Hypothalamus (tissue), 51 donors: ENCODE measurements around the gene LAMA4.

Source experiments
- DNase-seq, 51 donors: peaks; one replicate each; lab custom pipeline; 2025; lab: John Stamatoyannopoulos, UW

The LAMA4 gene

GRCh38 chr6:112160745-112161144, 93.6 kb downstream of the LAMA4 start:
- DNase-seq, result no peak

DNA sequence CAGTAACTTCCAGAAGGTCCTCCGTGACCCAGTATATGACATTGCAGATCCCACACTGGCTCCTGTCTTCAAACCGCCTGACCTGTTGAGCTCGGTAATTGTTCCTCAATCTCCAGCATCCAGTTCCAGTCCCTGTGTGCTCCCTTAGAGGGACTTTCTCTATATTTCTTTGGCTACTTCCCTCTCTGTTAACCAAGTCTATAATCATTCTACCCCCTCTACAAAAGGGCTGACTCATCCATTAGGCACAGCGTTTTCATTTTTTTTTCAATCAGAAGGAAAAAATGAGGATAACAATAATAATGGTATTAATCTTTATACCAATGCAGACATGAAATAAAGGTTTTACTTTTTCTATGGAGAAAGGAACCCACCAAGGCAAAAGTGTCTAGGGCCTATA, 97.7 kb downstream of the LAMA4 start:
- no peak for DNase-seq

GRCh38 chr6:112155886-112156285, 98.5 kb downstream of the LAMA4 start:
- no peak for DNase-seq

GRCh38 chr6:112154711-112155110, 99.7 kb downstream of the LAMA4 start:
- DNase-seq, result no peak

GRCh38 chr6:112153926-112154607, 100.3 kb downstream of the LAMA4 start:
- DNase-seq, result no peak

DNA sequence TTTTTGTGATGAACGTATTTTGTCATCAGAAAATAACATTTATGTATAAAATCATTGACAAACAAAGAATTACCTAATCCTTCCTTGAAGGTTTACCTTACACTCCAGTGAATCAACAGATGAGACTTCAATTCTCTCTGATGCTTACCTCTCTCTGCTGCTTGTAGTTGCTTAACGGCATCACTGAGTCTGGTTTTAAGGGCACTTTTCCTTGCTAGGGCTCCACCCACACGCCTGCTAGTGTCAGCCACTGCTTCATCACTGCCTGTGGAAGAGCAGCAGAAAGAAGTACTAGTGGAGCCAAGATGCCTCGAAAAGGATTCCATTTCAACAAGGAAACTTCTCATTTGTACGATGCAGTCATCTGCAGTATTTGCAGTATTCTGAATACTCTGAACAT, 104.0 kb downstream of the LAMA4 start:
- peak in 1 of 51 donors; percentile 11 for DNase-seq

GRCh38 chr6:112149719-112150263, 104.6 kb downstream of the LAMA4 start:
- DNase-seq, result no peak

GRCh38 chr6:112149236-112149635, 105.1 kb downstream of the LAMA4 start:
- no peak for DNase-seq

DNA sequence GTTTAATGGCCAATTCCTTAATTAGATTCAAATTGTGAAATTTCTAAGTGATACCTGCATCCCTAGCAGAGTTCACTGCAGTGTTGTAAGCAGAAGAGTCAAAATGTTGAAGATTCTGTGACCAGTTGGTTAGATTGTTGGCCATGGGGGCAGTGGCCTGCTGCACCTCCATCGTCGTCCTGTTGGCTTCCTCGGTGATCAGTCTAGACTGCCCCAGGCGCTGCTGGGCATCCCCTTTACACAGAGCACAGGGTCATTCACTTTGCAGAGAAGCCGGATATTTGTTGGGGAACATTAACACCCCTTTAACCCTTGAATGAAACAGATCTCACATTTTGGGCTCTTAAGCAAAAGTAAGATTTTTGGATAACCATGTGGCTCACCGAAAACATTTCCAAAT, 106.3 kb downstream of the LAMA4 start:
- DNase-seq, result no peak

DNA sequence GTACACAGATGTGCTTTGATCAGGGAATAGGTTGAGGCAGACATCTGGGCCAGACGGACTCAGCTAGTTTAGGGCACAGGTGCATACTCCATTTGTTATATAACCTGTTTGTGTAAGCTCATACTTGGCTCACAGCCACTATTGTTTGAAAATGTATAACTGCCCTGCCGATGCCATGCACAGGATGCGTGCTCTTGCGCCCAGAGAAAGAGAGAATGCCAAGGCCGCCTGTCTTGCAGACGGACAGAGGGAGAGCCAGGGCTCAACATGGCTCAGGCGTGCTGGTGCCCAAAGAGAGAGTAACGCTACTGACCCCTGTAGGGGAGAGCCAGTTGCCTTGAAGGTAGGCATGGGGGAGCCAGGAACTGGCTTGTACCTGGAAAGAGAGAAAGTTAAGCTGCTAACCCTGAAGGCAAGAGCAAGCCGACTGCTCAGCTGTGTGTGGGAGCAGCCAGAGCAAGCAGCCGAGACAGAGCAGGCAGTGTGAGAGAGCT, 109.2 kb downstream of the LAMA4 start:
- no peak for DNase-seq

DNA sequence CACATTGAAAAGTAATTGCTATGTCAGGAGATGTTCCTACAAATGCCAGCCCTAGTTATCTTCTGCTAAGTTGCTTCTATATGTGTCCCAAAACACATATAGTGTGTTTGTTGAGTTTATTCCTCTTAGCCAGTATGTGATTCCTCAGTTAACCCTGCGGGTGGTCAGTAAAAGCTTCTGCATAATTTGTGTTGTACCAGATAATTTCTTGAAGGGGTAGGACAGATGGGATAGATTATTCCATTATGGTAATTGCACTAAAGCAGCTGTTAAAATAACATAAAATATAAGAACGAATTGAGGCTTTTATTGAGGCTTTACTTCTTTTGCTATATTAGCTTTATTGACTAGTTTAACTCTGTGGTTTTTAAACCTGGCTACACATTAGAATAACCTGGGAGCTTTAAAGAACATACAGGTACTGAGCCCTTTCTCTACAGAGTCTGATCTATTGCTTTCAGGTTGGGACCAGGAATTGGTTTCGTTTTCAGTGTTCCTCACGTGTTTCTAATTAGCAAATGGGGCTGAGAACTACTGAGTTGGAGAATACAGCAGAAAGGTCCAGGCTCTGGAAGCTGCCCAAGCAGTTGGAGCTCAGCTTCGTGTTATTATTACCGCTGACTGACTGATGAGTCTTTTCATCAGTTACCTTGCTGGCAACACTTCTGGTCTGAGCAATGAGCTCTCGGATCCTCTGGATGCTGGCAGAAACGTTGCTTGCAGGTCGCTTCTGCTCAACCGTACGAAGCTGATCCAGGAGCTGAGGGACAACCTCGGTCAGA, 110.0 kb downstream of the LAMA4 start:
- no peak for DNase-seq

- no peak for DNase-seq
Observed at GRCh38 chr6:112141707-112142106, 112.7 kb downstream of the LAMA4 start.

- no peak for DNase-seq
Observed at GRCh38 chr6:112139052-112139451, 115.3 kb downstream of the LAMA4 start.

DNA sequence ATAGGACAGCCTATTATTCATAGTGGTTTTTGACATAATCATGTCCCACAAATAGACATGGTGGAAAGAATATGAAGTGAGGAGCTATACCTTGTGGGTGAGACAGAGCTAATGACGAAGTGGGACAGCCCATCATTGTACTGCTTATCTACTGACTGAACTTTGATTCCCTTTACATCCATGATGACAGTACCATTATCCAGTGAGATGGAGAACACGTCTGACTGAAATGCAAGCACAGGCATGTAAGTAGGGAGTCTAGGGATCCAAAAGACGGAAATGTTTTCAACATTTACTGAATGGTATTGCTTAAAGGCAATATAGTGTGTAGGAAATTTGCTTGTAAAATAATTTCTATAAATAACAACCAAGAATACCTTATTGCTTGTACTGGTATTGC, 123.5 kb downstream of the LAMA4 start:
- DNase-seq, result no peak

DNA sequence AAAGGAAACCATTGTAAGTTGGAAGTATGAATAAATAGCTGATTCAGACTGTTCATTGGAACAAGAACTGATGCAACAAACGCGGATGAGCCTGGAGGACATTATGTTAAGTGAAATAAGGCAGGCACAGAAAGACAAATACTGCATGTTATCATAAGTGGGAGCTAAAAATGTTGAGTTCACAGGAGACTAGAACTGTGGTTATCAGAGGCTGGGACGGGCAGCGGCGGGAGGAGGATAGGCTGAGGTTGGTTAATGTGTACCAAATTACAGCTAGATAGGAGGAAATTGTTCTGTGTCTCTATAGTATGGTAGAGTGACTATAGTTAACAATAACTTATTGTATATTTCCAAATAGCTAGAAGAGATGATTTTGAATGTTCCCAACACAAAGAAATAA, 126.2 kb downstream of the LAMA4 start:
- no peak for DNase-seq

DNA sequence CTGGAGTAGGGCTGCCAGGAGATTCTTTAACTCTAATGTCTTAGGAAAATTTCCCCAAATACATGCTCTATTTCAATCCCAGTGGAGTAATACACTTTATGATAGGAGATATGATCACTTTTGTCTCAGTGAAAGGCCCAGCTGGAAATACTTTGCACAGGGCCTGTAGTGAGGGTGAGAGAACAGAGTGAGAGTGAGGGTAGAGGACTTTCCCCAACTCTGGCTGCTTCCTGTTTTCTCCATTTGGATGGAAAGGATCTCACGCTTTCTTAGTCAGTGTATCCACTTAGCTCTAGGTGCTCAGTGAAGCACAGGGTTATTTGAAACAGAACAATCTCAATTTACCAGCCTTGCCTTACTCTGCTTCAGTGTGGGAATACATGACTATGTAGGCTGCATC, 130.4 kb downstream of the LAMA4 start:
- DNase-seq, result no peak

GRCh38 chr6:112122756-112123155, 131.6 kb downstream of the LAMA4 start:
- DNase-seq, result no peak

DNA sequence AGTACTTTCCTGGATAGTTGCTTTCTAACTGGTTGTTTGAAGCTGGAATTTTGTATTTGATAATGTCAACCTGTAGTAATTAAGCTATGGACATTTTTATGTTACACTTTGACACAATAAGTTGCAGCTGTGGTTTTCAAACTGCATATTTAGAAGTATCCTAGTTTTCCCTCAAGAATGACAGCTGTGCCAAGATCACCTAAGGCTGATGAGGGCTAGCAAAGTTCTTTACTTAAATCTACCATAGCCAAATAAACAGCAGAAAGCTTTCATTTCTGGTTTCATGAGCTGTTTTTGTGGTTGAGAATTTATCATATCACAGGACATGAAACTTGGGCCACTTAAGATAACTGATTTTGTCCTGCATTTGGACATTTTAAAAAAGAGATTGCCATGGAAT, 136.3 kb downstream of the LAMA4 start:
- no peak for DNase-seq

DNA sequence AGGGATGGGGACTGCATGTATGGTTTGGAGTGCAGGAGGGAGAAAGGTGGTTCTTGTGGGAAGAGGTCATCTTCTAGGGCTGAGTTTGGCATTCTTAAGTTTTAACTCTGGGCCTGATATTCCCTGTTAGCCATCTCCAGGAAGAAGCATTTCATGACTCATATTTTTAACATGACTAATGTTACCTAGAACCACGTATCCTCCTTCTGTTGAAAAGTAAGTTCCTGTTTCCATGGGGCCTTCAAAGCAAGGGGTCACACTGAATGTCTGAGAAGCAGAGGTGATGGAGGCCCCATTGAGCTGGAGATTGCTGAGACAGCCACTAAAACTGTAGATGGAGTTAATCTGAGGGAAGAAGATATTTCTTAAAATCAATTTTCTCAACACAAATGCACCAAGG, 136.8 kb downstream of the LAMA4 start:
- DNase-seq, result no peak

DNA sequence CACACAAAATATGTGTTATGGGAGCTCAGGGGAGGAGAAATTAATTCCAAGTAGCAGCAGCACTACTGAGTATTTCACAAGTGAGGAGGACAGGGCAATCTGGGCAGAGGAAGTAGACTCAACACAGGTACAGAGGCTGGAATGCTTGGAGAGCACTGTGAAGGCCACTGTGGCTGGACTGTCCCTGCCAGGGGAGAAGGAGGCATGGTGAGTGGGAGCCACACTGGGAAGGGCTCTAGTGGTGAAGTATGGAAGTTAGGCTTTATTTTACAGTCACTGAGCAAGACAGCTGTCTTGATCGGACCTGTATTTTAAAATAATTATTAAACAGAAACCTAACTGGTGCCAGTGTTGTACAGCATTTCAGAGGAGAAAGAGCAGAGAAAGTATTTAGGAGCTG, 138.1 kb downstream of the LAMA4 start:
- no peak for DNase-seq

GRCh38 chr6:112114577-112115223, 139.7 kb downstream of the LAMA4 start:
- DNase-seq, result no peak
